ENCODE results near the gene DENND5A. TPM values are rescaled to one million over a fixed set of nuclear protein-coding genes. Genes with fewer than 3 reads are reported as not detected.

The DENND5A gene
- total and polyA plus RNA-seq, 10 of the 15 experiments (the other 5 are each of a cell fraction or from before 2014, with no cell fraction given), result 15.6 to 157 (median 85.1) TPM

DNA sequence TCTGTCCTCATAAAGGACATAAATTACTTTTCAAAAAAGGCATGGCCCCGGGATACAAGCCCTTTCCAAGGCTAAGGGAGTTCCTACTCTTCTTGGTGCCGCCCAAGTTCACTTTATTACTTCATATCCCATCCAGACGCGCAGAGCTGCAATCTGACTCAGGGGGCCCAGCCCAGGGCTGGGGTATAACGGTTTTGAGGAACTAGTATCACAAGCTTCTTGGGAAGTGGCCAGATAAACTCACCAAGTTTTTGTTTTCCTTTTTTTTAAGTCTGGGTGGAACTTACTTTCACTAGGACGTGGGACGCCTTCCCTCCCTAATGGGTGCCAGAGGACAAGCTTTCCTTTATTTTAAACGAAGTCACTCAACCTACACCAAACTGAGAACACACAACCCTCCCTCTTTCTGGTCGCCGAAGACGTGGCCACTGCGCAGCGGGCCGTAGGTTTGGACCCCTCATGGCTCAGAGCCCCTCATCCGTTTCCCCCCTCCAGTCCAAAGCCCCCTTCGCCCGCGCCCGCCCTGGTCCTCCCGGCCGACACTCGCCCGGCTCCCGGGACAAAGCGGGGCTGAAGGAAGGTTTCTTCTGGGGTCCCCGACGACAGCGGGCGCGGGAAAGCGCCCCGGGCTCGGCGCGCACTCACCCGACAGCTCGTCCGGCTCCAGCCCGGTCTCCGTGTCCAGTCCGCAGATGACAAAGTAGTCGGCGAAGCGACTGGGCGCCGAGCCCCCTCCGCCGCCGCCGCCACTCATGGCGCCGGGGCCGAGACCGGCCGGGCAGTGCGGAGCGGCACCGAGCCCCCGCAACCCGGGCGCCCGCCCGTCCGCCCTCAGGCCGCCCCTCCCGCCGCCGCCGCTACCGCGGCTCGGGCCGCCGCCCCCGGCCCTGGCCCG is 587 bp downstream of the DENND5A start:
- Histone ChIP-seq H3K4me1 (ENCODE audit: control insufficient read depth, insufficient read depth, low read length) (peaks cover 7% of the 10 kb centered on the region), H3K4me2 (ENCODE audit: control insufficient read depth, insufficient read depth) (peak overlapping the region; percentile 5), H4K20me1 (ENCODE audit: control insufficient read depth, insufficient read depth) (no peaks in the 10 kb centered on the region), H2AFZ (ENCODE audit: control insufficient read depth, low read depth, low read length) (peak overlapping the region; percentile 82), H3K9me3 (replicated peaks; ENCODE audit: control insufficient read depth, insufficient read depth, low read length) (no peaks in the 10 kb centered on the region), H3K9ac (ENCODE audit: control insufficient read depth, insufficient read depth, low read length) (peak overlapping the region; percentile 78), H3K36me3 (ENCODE audit: control insufficient read depth in 2 of 2, insufficient read depth in 2 of 2, low read length in 1 of 2) (no peaks in the 10 kb centered on the region; a peak in 1 of 4 replicates), H3K27me3 (replicated peaks in 1 of 2; ENCODE audit: control insufficient read depth in 2 of 2, insufficient read depth in 2 of 2, low read length in 1 of 2) (0 out of 4 replicates have a peak, but pooled peaks cover 0 to 4% of the 10 kb centered on the region in 2 experiments), H3K27ac (ENCODE audit: control insufficient read depth, insufficient read depth) (peak overlapping the region; percentile 56), H3K4me3 (peak overlapping the region; percentile 83), H3K79me2 (ENCODE audit: control insufficient read depth, insufficient read depth, low read length) (peaks cover 35% of the 10 kb centered on the region)
- ChIA-PET SMC1A (ENCODE audit: uncharacterized antibody, unreplicated experiment) (interaction anchor here (0.8 to 2.0 kb wide), 9 partner anchors 9 to 56 kb away, joined by 3 to 8 read pairs (median 4); no protein-coding TSS in a partner anchor), CTCF (interaction anchor here (1.0 to 1.4 kb wide), 5 partner anchors 9 to 249 kb away, joined by 3 to 4 read pairs (median 3); no protein-coding TSS in a partner anchor), RAD21 (ENCODE audit: unreplicated experiment) (interaction anchor here (0.6 to 1.5 kb wide), 6 partner anchors 16 to 196 kb away, joined by 3 to 7 read pairs (median 5); partner anchors contain the start of gene ZNF143), POLR2A (interaction anchor here (0.6 to 1.4 kb wide), 9 partner anchors 9 to 171 kb away, joined by 3 to 8 read pairs (median 4); no protein-coding TSS in a partner anchor)
- 2% methylated on average over 42 of the region's 76 CpGs for WGBS (ENCODE audit: insufficient coverage, insufficient replicate concordance, low lambda C conversion rate, missing lambda C conversion rate)
- DNase-seq (ENCODE audit: low read depth, low spot score) (no peak), ATAC-seq (peak; percentile 43), FAIRE-seq (no peak)
- BruUV-seq (replicated peaks), result no TSS peak
- in situ Hi-C loops (cut with MboI), result no loop called here
- intact Hi-C loops (cut with micrococcal nuclease; ENCODE audit: unreplicated experiment), result loop anchor here (2.0 to 5.0 kb wide), 4 partner anchors 50 to 243 kb away; partner anchors contain the start of gene TMEM41B
- no peak for TF ChIP-seq ZNF622 (IDR thresholded peaks at IDR 0.05)
- no peak for TF ChIP-seq NFXL1 (IDR thresholded peaks at IDR 0.05; ENCODE audit: borderline replicate concordance)
- no peak for TF ChIP-seq PML (IDR thresholded peaks at IDR 0.05; ENCODE audit: low read length)
- TF ChIP-seq EZH2 (IDR thresholded peaks at IDR 0.05; ENCODE audit: borderline replicate concordance, control insufficient read depth, low read depth, low read length), result no peak
- TF ChIP-seq SIN3A (IDR thresholded peaks at IDR 0.05; ENCODE audit: low read depth, low read length), result 0 out of 2 replicates have a peak, but pooled peaks have one; percentile 37
- TF ChIP-seq SMC3 (IDR thresholded peaks at IDR 0.05; ENCODE audit: borderline replicate concordance, low read length), result no peak
- TF ChIP-seq TAF1 (IDR thresholded peaks at IDR 0.05; ENCODE audit: borderline replicate concordance, low read depth, low read length), result no peak; the same call in 1 of the 2 replicates
- TF ChIP-seq SIX5 (IDR thresholded peaks at IDR 0.05; ENCODE audit: low read depth, low read length, severe bottlenecking), result no peak
- peak; percentile 55 for TF ChIP-seq HDAC6 (IDR thresholded peaks at IDR 0.05; ENCODE audit: unreplicated experiment)
- no peak for TF ChIP-seq RAD51 (IDR thresholded peaks at IDR 0.05)
- TF ChIP-seq, protein P1, sequence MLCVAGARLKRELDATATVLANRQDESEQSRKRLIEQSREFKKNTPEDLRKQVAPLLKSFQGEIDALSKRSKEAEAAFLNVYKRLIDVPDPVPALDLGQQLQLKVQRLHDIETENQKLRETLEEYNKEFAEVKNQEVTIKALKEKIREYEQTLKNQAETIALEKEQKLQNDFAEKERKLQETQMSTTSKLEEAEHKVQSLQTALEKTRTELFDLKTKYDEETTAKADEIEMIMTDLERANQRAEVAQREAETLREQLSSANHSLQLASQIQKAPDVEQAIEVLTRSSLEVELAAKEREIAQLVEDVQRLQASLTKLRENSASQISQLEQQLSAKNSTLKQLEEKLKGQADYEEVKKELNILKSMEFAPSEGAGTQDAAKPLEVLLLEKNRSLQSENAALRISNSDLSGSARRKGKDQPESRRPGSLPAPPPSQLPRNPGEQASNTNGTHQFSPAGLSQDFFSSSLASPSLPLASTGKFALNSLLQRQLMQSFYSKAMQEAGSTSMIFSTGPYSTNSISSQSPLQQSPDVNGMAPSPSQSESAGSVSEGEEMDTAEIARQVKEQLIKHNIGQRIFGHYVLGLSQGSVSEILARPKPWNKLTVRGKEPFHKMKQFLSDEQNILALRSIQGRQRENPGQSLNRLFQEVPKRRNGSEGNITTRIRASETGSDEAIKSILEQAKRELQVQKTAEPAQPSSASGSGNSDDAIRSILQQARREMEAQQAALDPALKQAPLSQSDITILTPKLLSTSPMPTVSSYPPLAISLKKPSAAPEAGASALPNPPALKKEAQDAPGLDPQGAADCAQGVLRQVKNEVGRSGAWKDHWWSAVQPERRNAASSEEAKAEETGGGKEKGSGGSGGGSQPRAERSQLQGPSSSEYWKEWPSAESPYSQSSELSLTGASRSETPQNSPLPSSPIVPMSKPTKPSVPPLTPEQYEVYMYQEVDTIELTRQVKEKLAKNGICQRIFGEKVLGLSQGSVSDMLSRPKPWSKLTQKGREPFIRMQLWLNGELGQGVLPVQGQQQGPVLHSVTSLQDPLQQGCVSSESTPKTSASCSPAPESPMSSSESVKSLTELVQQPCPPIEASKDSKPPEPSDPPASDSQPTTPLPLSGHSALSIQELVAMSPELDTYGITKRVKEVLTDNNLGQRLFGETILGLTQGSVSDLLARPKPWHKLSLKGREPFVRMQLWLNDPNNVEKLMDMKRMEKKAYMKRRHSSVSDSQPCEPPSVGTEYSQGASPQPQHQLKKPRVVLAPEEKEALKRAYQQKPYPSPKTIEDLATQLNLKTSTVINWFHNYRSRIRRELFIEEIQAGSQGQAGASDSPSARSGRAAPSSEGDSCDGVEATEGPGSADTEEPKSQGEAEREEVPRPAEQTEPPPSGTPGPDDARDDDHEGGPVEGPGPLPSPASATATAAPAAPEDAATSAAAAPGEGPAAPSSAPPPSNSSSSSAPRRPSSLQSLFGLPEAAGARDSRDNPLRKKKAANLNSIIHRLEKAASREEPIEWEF (IDR thresholded peaks at IDR 0.05; ENCODE audit: insufficient replicate concordance, low read depth, low read length), result no peak
- no peak for TF ChIP-seq TCF12 (IDR thresholded peaks at IDR 0.05; ENCODE audit: low read depth, low read length)
- TF ChIP-seq NBN (IDR thresholded peaks at IDR 0.05), result no peak
- TF ChIP-seq, protein P2, sequence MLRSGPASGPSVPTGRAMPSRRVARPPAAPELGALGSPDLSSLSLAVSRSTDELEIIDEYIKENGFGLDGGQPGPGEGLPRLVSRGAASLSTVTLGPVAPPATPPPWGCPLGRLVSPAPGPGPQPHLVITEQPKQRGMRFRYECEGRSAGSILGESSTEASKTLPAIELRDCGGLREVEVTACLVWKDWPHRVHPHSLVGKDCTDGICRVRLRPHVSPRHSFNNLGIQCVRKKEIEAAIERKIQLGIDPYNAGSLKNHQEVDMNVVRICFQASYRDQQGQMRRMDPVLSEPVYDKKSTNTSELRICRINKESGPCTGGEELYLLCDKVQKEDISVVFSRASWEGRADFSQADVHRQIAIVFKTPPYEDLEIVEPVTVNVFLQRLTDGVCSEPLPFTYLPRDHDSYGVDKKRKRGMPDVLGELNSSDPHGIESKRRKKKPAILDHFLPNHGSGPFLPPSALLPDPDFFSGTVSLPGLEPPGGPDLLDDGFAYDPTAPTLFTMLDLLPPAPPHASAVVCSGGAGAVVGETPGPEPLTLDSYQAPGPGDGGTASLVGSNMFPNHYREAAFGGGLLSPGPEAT (IDR thresholded peaks at IDR 0.05; ENCODE audit: low read depth), result no peak
- no peak for TF ChIP-seq RB1 (IDR thresholded peaks at IDR 0.05; ENCODE audit: borderline replicate concordance)
- TF ChIP-seq CBX3 (IDR thresholded peaks at IDR 0.05; ENCODE audit: borderline replicate concordance, low read depth), result no peak
- TF ChIP-seq GATAD2B (conservative IDR thresholded peaks at IDR 0.05; ENCODE audit: low read depth), result no peak
